Gastrocnemius medialis (tissue), 4 donors: ENCODE results near the gene MAP3K5.

Experiments used
- CTCF ChIP-seq, 5 experiments: fragments of 450-650 bp in 3 of 5; fragments of 200-600 bp in 2 of 5; sonication (generic) in 2 of 5; IDR thresholded peaks in 4 of 5; conservative IDR thresholded peaks in 1 of 5; 1 replicate in 4 of 5; 2 replicates in 1 of 5; pipeline ENCODE4 v1.5.1; 2016 to 2019; ENCODE audit warnings: antibody characterized with exemption in 5 of 5, mild to moderate bottlenecking in 3 of 5, moderate library complexity in 3 of 5
- POLR2A ChIP-seq, 2 donors: fragments of 450-650 bp; IDR thresholded peaks; one replicate each; pipeline ENCODE4 v1.6.1; 2017; ENCODE audit warnings: antibody characterized with exemption in 2 of 2, mild to moderate bottlenecking in 2 of 2, moderate library complexity in 2 of 2

- TF ChIP-seq POLR2A (IDR thresholded peaks at IDR 0.05), result no peak
- no peak for TF ChIP-seq CTCF (IDR thresholded peaks at IDR 0.05 in 4 of 5, conservative IDR thresholded peaks at IDR 0.05 in 1 of 5)
These were observed 88.9 kb downstream of the MAP3K5 start for GRCh38 chr6:136703331-136703865.
